ENCODE measurements around the gene STAU1. TPM values are rescaled to one million over a fixed set of nuclear protein-coding genes. Genes with fewer than 3 reads are reported as not detected.

Gene STAU1
- polyA plus RNA-seq, 1 of the 3 experiments (the other 2 are of a cell fraction), result 48.2 TPM

- peaks cover 51 to 76% of the 10 kb centered on the region in 2 experiments for H3K36me3 ChIP-seq (replicated peaks in 1 of 2; ENCODE audit: control insufficient read depth in 1 of 2, insufficient read depth in 2 of 2, low read length in 1 of 2)
- H3K9me2 ChIP-seq, result no peaks in the 10 kb centered on the region
- H2AFZ ChIP-seq (ENCODE audit: low read depth), result no peak overlapping the region
- WGBS (ENCODE audit: low lambda C conversion rate), result 82% methylated on average over 2 of the region's 2 CpGs
- H3K4me1 ChIP-seq (ENCODE audit: control insufficient read depth in 1 of 2, insufficient read depth in 2 of 2, low read depth in 1 of 2, low read length in 1 of 2), result no peaks in the 10 kb centered on the region
- H3K27me3 ChIP-seq (ENCODE audit: insufficient read depth), result no peaks in the 10 kb centered on the region
- H4K20me1 ChIP-seq (ENCODE audit: insufficient read depth), result no peaks in the 10 kb centered on the region
- peaks cover 24% of the 10 kb centered on the region for H3K79me2 ChIP-seq (ENCODE audit: insufficient read depth)
- TF ChIP-seq FOXM1 (IDR thresholded peaks at IDR 0.05; ENCODE audit: low read depth), result no peak
- TF ChIP-seq EP300 (IDR thresholded peaks at IDR 0.05; ENCODE audit: borderline replicate concordance in 1 of 2, low read depth in 1 of 2, low read length in 1 of 2), result no peak
- no peak for TF ChIP-seq RCOR1 (IDR thresholded peaks at IDR 0.05; ENCODE audit: low read length)
- no peak for TF ChIP-seq RAD21 (IDR thresholded peaks at IDR 0.05; ENCODE audit: low read length)
- TF ChIP-seq CHD2 (IDR thresholded peaks at IDR 0.05; ENCODE audit: low read length, partially characterized antibody), result no peak
- no peak for TF ChIP-seq CTCF (IDR thresholded peaks at IDR 0.05)
- POLR2A ChIA-PET, result no interaction called here
- no peak overlapping the region for H3K4me3 ChIP-seq (ENCODE audit: low read depth in 2 of 2, low read length in 1 of 2)
- DNase-seq, result no peak
- H3K27ac ChIP-seq (ENCODE audit: low read depth in 2 of 2, low read length in 1 of 2), result no peak overlapping the region
- no peak overlapping the region for H3K4me2 ChIP-seq
- no peaks in the 10 kb centered on the region for H3K9me3 ChIP-seq
- H3K9ac ChIP-seq, result no peak overlapping the region
- CTCF ChIA-PET, result interaction anchor here (1.3 kb wide), 1 partner anchor 142 kb away, joined by 4 read pairs; no protein-coding TSS in a partner anchor
- peaks cover 10% of the 10 kb centered on the region for H3F3A ChIP-seq (replicated peaks; ENCODE audit: insufficient read depth)
Measured at GRCh38 chr20:49074521-49074920, 113.6 kb downstream of the STAU1 start.

Other genes with a start within 250 kb of the STAU1 start
- gene CSE1L, start 142.0 kb downstream of the STAU1 start, polyA plus RNA-seq (2012; rRNA removed), result 18.8 and 21.1 TPM in 2 replicates
- 51.9 and 52.4 TPM in 2 replicates for gene DDX27, start 31.1 kb upstream of the STAU1 start, polyA plus RNA-seq (2012; rRNA removed)
- 3.9 and 4.6 TPM in 2 replicates for gene ZNFX1, start 89.7 kb upstream of the STAU1 start, polyA plus RNA-seq (2012; rRNA removed)